Activated CD8-positive, alpha-beta memory T cell treated with anti-CD3 and anti-CD28 coated beads for 24 hours (primary cell): ENCODE results near the gene MAGEF1.
"Not testable (repeated sequence)": the region's sequence is repeated elsewhere in the genome, so short reads cannot be mapped to it uniquely, and the experiment has no call there.

ENCODE experiments used
- DNase-seq: peaks from one replicate; pipeline ENCODE4 v3.0.0-alpha.2; 2020

MAGEF1 gene

GRCh38 chr3:184741798-184742675, 30.2 kb upstream of the MAGEF1 start:
- DNase-seq, result no peak

DNA sequence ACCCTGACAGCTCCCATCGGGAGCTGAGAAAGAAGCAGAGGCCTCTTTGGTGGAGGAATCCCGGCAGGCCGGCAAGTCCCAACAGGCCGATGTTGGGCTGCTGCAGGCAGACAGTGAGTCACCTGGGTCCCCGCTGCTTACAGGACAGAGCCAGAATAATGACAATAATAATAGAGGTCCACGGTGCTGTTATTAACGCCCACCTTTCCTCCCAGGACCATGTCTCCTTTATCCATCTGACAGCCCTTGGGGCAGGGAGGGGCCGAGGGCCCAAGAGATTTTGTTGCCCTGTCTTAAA, 29.3 kb upstream of the MAGEF1 start:
- DNase-seq, result no peak

GRCh38 chr3:184740509-184741258, 28.8 kb upstream of the MAGEF1 start:
- no peak for DNase-seq

- DNase-seq, result no peak
Observed at GRCh38 chr3:184739594-184740505, 28.0 kb upstream of the MAGEF1 start.

GRCh38 chr3:184738982-184739381, 27.1 kb upstream of the MAGEF1 start:
- no peak for DNase-seq

GRCh38 chr3:184738506-184738890, 26.6 kb upstream of the MAGEF1 start:
- DNase-seq, result no peak

- DNase-seq, result no peak
Observed at GRCh38 chr3:184737641-184738505, 26.0 kb upstream of the MAGEF1 start.

GRCh38 chr3:184737063-184737462, 25.2 kb upstream of the MAGEF1 start:
- no peak for DNase-seq

GRCh38 chr3:184734903-184735701, 23.2 kb upstream of the MAGEF1 start:
- DNase-seq, result no peak

- DNase-seq, result no peak
Observed at GRCh38 chr3:184733971-184734608, 22.2 kb upstream of the MAGEF1 start.

DNA sequence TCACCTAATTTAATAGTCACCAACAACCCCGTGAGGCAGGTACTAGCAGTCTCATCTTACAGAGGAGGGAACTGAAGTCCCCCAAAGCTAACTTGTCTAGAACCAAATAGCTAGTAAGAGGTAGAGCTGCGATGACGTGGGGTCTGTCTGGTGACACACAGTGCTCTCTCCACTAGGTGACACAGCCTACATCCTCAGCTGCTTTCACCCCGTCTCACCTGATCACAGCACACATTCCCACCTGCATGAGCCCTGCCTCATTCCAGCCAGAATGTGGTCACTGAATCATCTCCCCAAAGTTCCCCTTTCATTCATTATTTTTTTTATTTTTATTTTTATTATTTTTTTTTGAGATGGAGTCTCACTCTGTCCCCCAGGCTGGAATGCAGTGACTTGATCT, 21.3 kb upstream of the MAGEF1 start:
- DNase-seq, result no peak

GRCh38 chr3:184731786-184732537, 20.1 kb upstream of the MAGEF1 start:
- no peak for DNase-seq

- DNase-seq, result no peak
Observed at GRCh38 chr3:184730924-184731323, 19.1 kb upstream of the MAGEF1 start.

DNA sequence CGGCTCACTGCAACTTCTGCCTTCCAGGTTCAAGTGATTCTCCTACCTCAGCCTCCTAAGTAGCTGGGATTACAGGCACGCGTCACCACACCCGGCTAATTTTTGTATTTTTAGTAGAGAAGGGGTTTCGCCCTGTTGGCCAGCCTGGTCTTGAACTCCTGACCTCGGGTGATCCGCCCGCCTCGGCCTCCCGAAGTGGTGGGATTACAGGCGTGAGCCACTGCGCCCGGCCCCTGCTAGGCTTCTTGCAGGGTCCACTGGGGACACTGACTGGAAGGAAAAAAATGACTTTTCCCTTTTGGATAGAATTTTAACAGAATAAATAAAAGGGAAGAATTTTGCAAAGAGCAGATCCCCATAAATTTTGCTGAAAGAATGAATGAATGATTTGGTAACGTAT, 17.3 kb upstream of the MAGEF1 start:
- not testable (repeated sequence) for DNase-seq

DNA sequence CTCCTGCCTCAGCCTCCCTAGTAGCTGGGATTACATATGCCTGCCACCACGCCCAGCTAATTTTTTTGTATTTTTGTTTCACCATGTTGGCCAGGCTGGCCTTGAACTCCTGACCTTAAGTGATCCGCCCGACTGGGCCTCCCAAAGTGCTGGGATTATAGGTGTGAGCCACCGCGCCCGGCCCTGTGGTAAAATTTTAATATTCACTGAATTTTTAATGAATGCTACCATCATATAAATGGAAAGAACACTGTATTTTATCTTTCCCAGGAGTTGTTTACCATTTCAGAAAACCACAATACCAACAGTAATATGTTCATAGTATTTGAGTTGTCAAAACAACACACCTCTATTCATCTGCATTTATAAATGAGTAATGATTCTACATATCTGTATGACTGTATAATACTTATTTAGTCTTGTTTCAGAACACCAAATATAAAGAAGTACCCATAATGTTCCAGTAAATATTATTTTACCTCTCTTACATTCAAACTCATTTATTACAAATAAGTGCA, 16.2 kb upstream of the MAGEF1 start:
- no peak for DNase-seq

GRCh38 chr3:184727357-184728009, 15.6 kb upstream of the MAGEF1 start:
- DNase-seq, result peak; percentile 62

- peak; percentile 32 for DNase-seq
Observed at GRCh38 chr3:184726497-184726896, 14.6 kb upstream of the MAGEF1 start.

- DNase-seq, result peak; percentile 19
Observed at GRCh38 chr3:184725176-184725719, 13.4 kb upstream of the MAGEF1 start.

DNA sequence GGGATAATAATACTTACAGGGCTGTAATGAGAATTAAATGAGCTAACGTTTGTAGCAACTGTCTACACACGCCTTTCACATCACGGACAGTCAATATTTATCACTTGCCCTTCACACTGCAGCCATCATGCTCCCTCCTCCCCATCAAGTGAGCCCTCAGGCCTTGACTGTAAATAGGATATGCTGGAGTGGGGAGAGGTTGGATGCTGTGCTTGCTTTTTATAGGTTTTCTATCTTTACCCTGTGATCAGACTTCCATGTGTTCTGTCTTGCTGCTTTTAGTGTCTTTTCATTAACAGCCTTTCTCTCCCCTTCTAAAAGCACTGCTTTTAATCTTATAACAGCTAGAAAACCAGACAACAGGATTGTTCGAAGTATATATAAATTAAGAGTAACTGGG, 12.8 kb upstream of the MAGEF1 start:
- DNase-seq, result no peak
